HEK293T (cell line): ENCODE data around the gene MUCL3.

Experiments
- ARNT ChIP-seq: fragments of 450-650 bp; IDR thresholded peaks from 2 replicates; pipeline ENCODE4 v1.6.1; 2017; ENCODE audit warnings: mild to moderate bottlenecking
- BHLHE40 ChIP-seq: fragments of 450-650 bp; IDR thresholded peaks from 2 replicates; pipeline ENCODE4 v1.6.1; 2016; ENCODE audit warnings: mild to moderate bottlenecking, moderate library complexity, borderline replicate concordance
- ELF4 ChIP-seq: fragments of 450-650 bp; IDR thresholded peaks from 2 replicates; pipeline ENCODE4 v1.6.1; 2017; ENCODE audit warnings: antibody characterized with exemption
- FOXA1 ChIP-seq: fragments of 450-650 bp; IDR thresholded peaks from 2 replicates; pipeline ENCODE4 v1.6.1; 2016; ENCODE audit warnings: mild to moderate bottlenecking
- FOXK2 ChIP-seq: fragments of 450-650 bp; IDR thresholded peaks from 2 replicates; pipeline ENCODE4 v1.6.1; 2016; ENCODE audit warnings: mild to moderate bottlenecking
- HDGF ChIP-seq: fragments of 450-650 bp; IDR thresholded peaks from 2 replicates; pipeline ENCODE4 v1.6.1; 2017; ENCODE audit warnings: antibody characterized with exemption, borderline replicate concordance
- NFRKB ChIP-seq: fragments of 450-650 bp; IDR thresholded peaks from 2 replicates; pipeline ENCODE4 v1.6.1; 2016; ENCODE audit warnings: mild to moderate bottlenecking, moderate library complexity
- SUZ12 ChIP-seq: fragments of 450-650 bp; IDR thresholded peaks from 2 replicates; pipeline ENCODE4 v1.6.1; 2016; ENCODE audit warnings: mild to moderate bottlenecking
- TARDBP ChIP-seq: fragments of 450-650 bp; IDR thresholded peaks from 2 replicates; pipeline ENCODE4 v1.6.1; 2016
- TF ChIP-seq, protein P1 (sequence below): fragments of 450-650 bp; IDR thresholded peaks from 2 replicates; pipeline ENCODE4 v1.6.1; 2016

DNA sequence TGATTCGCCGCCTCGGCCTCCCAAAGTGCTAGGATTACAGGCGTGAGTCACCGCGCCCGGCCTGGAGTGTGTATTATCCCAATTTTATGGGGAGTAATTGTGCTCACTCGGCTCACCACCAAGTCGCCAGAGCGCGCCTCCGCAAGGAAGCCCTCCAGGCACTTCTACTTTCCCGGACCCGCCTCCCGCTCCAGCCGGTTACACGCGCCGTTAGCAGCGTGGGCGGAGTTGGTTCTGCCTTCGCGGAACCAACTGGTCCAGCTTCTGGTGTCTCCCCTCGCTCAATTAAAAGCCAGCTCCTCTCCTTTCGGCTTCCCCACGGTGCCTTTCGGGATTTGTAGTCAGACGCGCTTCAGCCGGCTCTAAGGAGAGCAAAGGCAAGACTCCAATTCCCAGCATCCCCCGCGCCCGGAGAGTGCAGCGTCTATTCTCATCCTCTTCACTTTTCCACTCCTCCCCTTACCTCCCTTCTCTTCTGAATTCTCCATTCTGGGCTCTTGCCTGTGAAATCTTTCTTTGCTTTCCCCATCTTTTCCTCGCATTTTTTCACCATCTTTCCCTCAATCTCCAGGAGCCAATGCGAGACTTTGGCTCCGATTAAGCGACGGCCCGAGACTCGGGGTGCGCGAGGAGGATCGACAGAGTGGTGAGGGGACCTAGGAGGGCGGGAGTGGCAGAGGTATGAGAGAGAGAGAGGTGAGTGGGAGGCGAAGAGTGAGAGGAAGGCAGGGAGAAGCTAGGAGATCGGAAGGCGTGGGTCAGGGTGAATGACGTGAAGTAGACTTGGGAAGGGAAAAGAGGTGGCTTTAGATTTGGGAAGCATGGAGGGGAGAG, 32.8 kb upstream of the MUCL3 start, which contains the start of gene GTF2H4:
- TF ChIP-seq TARDBP (no peak), HDGF (no peak), FOXA1 (no peak), BHLHE40 (no peak), SUZ12 (peak; percentile 95), FOXK2 (no peak), ARNT (no peak; the same call in 1 of the 2 replicates), ELF4 (peak; percentile 88), NFRKB (no peak)
- TF ChIP-seq, protein P1, sequence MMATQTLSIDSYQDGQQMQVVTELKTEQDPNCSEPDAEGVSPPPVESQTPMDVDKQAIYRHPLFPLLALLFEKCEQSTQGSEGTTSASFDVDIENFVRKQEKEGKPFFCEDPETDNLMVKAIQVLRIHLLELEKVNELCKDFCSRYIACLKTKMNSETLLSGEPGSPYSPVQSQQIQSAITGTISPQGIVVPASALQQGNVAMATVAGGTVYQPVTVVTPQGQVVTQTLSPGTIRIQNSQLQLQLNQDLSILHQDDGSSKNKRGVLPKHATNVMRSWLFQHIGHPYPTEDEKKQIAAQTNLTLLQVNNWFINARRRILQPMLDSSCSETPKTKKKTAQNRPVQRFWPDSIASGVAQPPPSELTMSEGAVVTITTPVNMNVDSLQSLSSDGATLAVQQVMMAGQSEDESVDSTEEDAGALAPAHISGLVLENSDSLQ, result no peak
